ENCODE measurements around the gene EBLN1. TPM values are rescaled to one million over a fixed set of nuclear protein-coding genes. Genes with fewer than 3 reads are reported as not detected.
A peak's percentile ranks its signal among the peaks of the same experiment; 100 is the strongest.

The EBLN1 gene
- total RNA-seq, 1 experiment from 2014 or later = not detected

- no peak overlapping the region for H4K91ac ChIP-seq (ENCODE audit: insufficient read length, low read depth, low read length)
- no CpG with 5 or more reads among the region's 4 CpGs for WGBS (ENCODE audit: extremely low coverage, insufficient read length, low lambda C conversion rate)
- no peak overlapping the region for H3K56ac ChIP-seq (ENCODE audit: insufficient read length, low read depth, low read length)
- H3K79me2 ChIP-seq (ENCODE audit: insufficient read depth, low read length) = no peaks in the 10 kb centered on the region
- no peak overlapping the region for H3K4ac ChIP-seq (ENCODE audit: low read depth, low read length)
- H3T11ph ChIP-seq (ENCODE audit: low read length) = no peak overlapping the region
- Mint-ChIP-seq H3K36me3 (ENCODE audit: insufficient read depth in 1 of 3, low read depth in 3 of 3) (no peaks in the 10 kb centered on the region), H3K27ac (no peak overlapping the region), H3K4me3 (no peak overlapping the region), H3K4me1 (peaks cover 0 to 7% of the 10 kb centered on the region in 2 experiments; a peak in 2 of 4 replicates), H3K27me3 (ENCODE audit: low read depth) (peaks cover 22% of the 10 kb centered on the region), H3K9me3 (peaks cover 0 to 4% of the 10 kb centered on the region in 2 experiments; a peak in 1 of 5 replicates)
- no peak overlapping the region for H3K9ac ChIP-seq (ENCODE audit: extremely low read depth, insufficient read length, low read length)
- H2BK15ac ChIP-seq (ENCODE audit: low read depth, low read length) = no peak overlapping the region
- H3K14ac ChIP-seq (ENCODE audit: insufficient read depth, low read length) = no peak overlapping the region
- peak; percentile 49; the same call in 2 of the 3 replicates for TF ChIP-seq CTCF (conservative IDR thresholded peaks at IDR 0.05)
- no peaks in the 10 kb centered on the region; the same call in 1 of the 2 replicates for H3K4me1 ChIP-seq (ENCODE audit: insufficient read depth, low read length)
- H2AFZ ChIP-seq (ENCODE audit: low read length) = no peak overlapping the region
- H2BK5ac ChIP-seq (ENCODE audit: insufficient read length, low read length) = no peak overlapping the region
- H3K79me1 ChIP-seq (ENCODE audit: insufficient read depth, low read depth, low read length, poor library complexity, severe bottlenecking) = no peaks in the 10 kb centered on the region
- H2BK20ac ChIP-seq (ENCODE audit: low read depth, low read length, poor library complexity, severe bottlenecking) = no peak overlapping the region
- H3K18ac ChIP-seq (ENCODE audit: insufficient read length, low read depth, low read length) = no peak overlapping the region
- no peaks in the 10 kb centered on the region; the same call in 1 of the 2 replicates for H3K27me3 ChIP-seq (ENCODE audit: insufficient read depth, low read length)
- H2BK120ac ChIP-seq (ENCODE audit: low read depth, low read length, poor library complexity, severe bottlenecking) = no peak overlapping the region
- no peak overlapping the region for H4K8ac ChIP-seq (replicated peaks; ENCODE audit: insufficient read length, low read depth, low read length)
- DNase-seq = peak; percentile 43
- H4K5ac ChIP-seq (ENCODE audit: insufficient read length, low read depth, low read length) = no peak overlapping the region
- no peaks in the 10 kb centered on the region for H3K23me2 ChIP-seq (ENCODE audit: insufficient read length, low read depth, low read length, poor library complexity, severe bottlenecking)
- no peaks in the 10 kb centered on the region for H3K9me3 ChIP-seq (ENCODE audit: control insufficient read depth, low read depth, low read length)
- H2BK12ac ChIP-seq (ENCODE audit: insufficient read length, low read depth, low read length) = no peak overlapping the region
- H3K23ac ChIP-seq (ENCODE audit: insufficient read length, low read depth, low read length) = no peak overlapping the region
- H3K27ac ChIP-seq (ENCODE audit: insufficient read length, low read depth, low read length) = no peak overlapping the region
- no peaks in the 10 kb centered on the region for H4K20me1 ChIP-seq (ENCODE audit: control insufficient read depth, insufficient read depth, insufficient read length)
- no peak overlapping the region for H3K4me2 ChIP-seq (ENCODE audit: insufficient read depth, insufficient read length, low read length)
- no peak overlapping the region for H2AK5ac ChIP-seq (ENCODE audit: insufficient read length, low read length)
Measured at GRCh38 chr10:22244001-22244400, 26.2 kb upstream of the EBLN1 start.

Measured in H9 (cell line).